GM12878 (cell line): Measurements from ENCODE around the gene G2E3. TPM values are rescaled to one million over a fixed set of nuclear protein-coding genes. Genes with fewer than 3 reads are reported as not detected.

Experiments used
- ATAC-seq: fragments of 200-7000 bp; cut with Tn5 transposase; 3 replicates; pipeline ENCODE4 v1.9.1; 2020; ENCODE audit warnings: mild to moderate bottlenecking, moderate library complexity
- BruUV-seq: library from RNA; stranded (reverse); fragments of 400-500 nt; replicated peaks from 2 replicates; lab custom pipeline; 2021; lab: Mats Ljungman, UMichigan
- CTCF ChIA-PET: fragments of 300-600 bp; sonication (Branson Sonifier 250); formaldehyde crosslinking; extraction: SDS; loops from one replicate; lab custom pipeline; 2021; ENCODE audit warnings: inconsistent platforms; lab: Yijun Ruan, JAX
- POLR2A ChIA-PET: fragments of 350-600 bp; formaldehyde crosslinking; extraction: SDS; loops from one replicate; lab custom pipeline; 2021; ENCODE audit warnings: inconsistent platforms; lab: Charles Lee
- RAD21 ChIA-PET: fragments of 300-600 bp; sonication (Branson Sonifier 250); formaldehyde crosslinking; loops from one replicate; lab custom pipeline; 2023; ENCODE audit warnings: antibody characterized with exemption; ENCODE audit not compliant: unreplicated experiment; lab: Charles Lee
- SMC1A ChIA-PET: fragments of 300-600 bp; sonication (Branson Sonifier 250); formaldehyde crosslinking; loops from one replicate; lab custom pipeline; 2023; ENCODE audit not compliant: unreplicated experiment, uncharacterized antibody; lab: Charles Lee
- DNase-seq: peaks from one replicate; pipeline ENCODE4 v3.0.0-alpha.2; 2011; ENCODE audit warnings: low read depth, low spot score
- FAIRE-seq: peaks from 3 replicates; lab custom pipeline; 2011; peaks lifted over from hg19 to GRCh38; lab: Jason Lieb, UNC
- H2AFZ ChIP-seq: 2 replicates; pipeline ENCODE4 v1.6.0; 2011; ENCODE audit warnings: low read depth, low read length, control low read depth; ENCODE audit not compliant: control insufficient read depth
- H3K27ac ChIP-seq: 2 replicates; pipeline ENCODE4 v1.5.1; 2011; ENCODE audit warnings: control low read depth; ENCODE audit not compliant: control insufficient read depth, insufficient read depth
- H3K27me3 ChIP-seq, 2 experiments: replicated peaks in 1 of 2; 2 replicates each; pipeline versions ENCODE4 v1.6.0 to v1.6.1; 2011; ENCODE audit warnings: low read length in 1 of 2; ENCODE audit not compliant: control insufficient read depth in 2 of 2, insufficient read depth in 2 of 2
- H3K36me3 ChIP-seq, 2 experiments: 2 replicates each; pipeline ENCODE4 v1.5.1; 2011; ENCODE audit warnings: low read length in 1 of 2; ENCODE audit not compliant: control insufficient read depth in 2 of 2, insufficient read depth in 2 of 2
- H3K4me1 ChIP-seq: 2 replicates; pipeline ENCODE4 v1.6.1; 2011; ENCODE audit warnings: mild to moderate bottlenecking, low read length, moderate library complexity, mixed read lengths; ENCODE audit not compliant: control insufficient read depth, insufficient read depth
- H3K4me2 ChIP-seq: 2 replicates; pipeline ENCODE4 v1.6.0; 2011; ENCODE audit warnings: control low read depth; ENCODE audit not compliant: control insufficient read depth, insufficient read depth
- H3K4me3 ChIP-seq: fragments of 200-600 bp; sonication (generic); 2 replicates; pipeline ENCODE4 v1.5.1; 2016
- H3K79me2 ChIP-seq: 2 replicates; pipeline ENCODE4 v1.6.0; 2011; ENCODE audit warnings: low read length; ENCODE audit not compliant: control insufficient read depth, insufficient read depth
- H3K9ac ChIP-seq: 2 replicates; pipeline ENCODE4 v1.8.0; 2011; ENCODE audit warnings: low read length, control low read depth, mixed read lengths; ENCODE audit not compliant: control insufficient read depth, insufficient read depth
- H3K9me3 ChIP-seq: replicated peaks from 3 replicates; pipeline ENCODE4 v1.5.1; 2011; ENCODE audit warnings: mild to moderate bottlenecking, low read length; ENCODE audit not compliant: control insufficient read depth, insufficient read depth
- H4K20me1 ChIP-seq: 2 replicates; pipeline ENCODE4 v1.6.0; 2011; ENCODE audit not compliant: control insufficient read depth, insufficient read depth
- ASH2L ChIP-seq: fragments of 300-600, 200-600 bp; sonication (generic); IDR thresholded peaks from 2 replicates; pipeline ENCODE4 v1.6.1; 2017; ENCODE audit warnings: low read depth, mild to moderate bottlenecking, borderline replicate concordance
- BMI1 ChIP-seq: fragments of 450-650 bp; IDR thresholded peaks from 2 replicates; pipeline ENCODE4 v1.6.1; 2016; ENCODE audit warnings: mild to moderate bottlenecking, moderate library complexity, borderline replicate concordance
- FOS ChIP-seq: IDR thresholded peaks from 3 replicates; pipeline ENCODE4 v1.6.1; 2011; ENCODE audit warnings: borderline replicate concordance; ENCODE audit not compliant: insufficient read length; ENCODE audit errors: extremely low read depth
- HDGF ChIP-seq: fragments of 450-650 bp; IDR thresholded peaks from 2 replicates; pipeline ENCODE4 v1.6.1; 2016; ENCODE audit warnings: antibody characterized with exemption
- KDM1A ChIP-seq: fragments of 200-600 bp; sonication (generic); IDR thresholded peaks from 2 replicates; pipeline ENCODE4 v1.6.1; 2016; ENCODE audit warnings: borderline replicate concordance
- NFXL1 ChIP-seq: fragments of 450-650 bp; IDR thresholded peaks from 2 replicates; pipeline ENCODE4 v1.6.1; 2017; ENCODE audit warnings: antibody characterized with exemption, mild to moderate bottlenecking, borderline replicate concordance
- SMAD5 ChIP-seq: IDR thresholded peaks from 2 replicates; pipeline ENCODE4 v1.6.1; 2016; ENCODE audit warnings: antibody characterized with exemption, low read depth
- SUPT20H ChIP-seq: IDR thresholded peaks from 2 replicates; pipeline ENCODE4 v1.6.1; 2011; ENCODE audit warnings: low read depth, mild to moderate bottlenecking, low read length, moderate library complexity, borderline replicate concordance; ENCODE audit not compliant: control insufficient read depth
- WGBS: methylation state at CpG from one replicate; pipeline ENCODE4 v1.1.6; 2016; ENCODE audit warnings: low lambda C conversion rate; ENCODE audit not compliant: insufficient replicate concordance, insufficient coverage; ENCODE audit errors: missing lambda C conversion rate; 5-methylcytosine and 5-hydroxymethylcytosine counted together
- in situ Hi-C: fragments of 300-500 bp; cut with MboI; formaldehyde crosslinking; loops from 9 replicates; pipeline ENCODE4 v1.14.3; 2018; ENCODE audit warnings: mixed read lengths
- intact Hi-C: fragments of 100-400 bp; cut with micrococcal nuclease; formaldehyde crosslinking; loops from one replicate; pipeline ENCODE4 v1.14.2; 2022; ENCODE audit not compliant: unreplicated experiment
- polyA plus RNA-seq, 11 experiments: library from polyadenylated mRNA; depleted of rRNA in 4 of 11; unstranded in 6 of 11; stranded (reverse) in 5 of 11; fragments of >200 nt; fragmentation: Nextera tagmentation in 4 of 11; fragmentation: Illumina TruSeq in 1 of 11; extraction: Ambion mirVana in 4 of 11; extraction: Trizol in 1 of 11; gene quantifications; 1 replicate in 1 of 11; 2 replicates in 10 of 11; pipeline versions ENCODE4 v1.2.1 to v1.2.3, GENCODE V29; 2011 to 2016; ENCODE audit warnings: inconsistent platforms in 2 of 11, missing spikeins in 2 of 11, low read depth in 1 of 11
- total RNA-seq, 4 experiments: library from RNA; depleted of rRNA in 3 of 4; stranded (reverse); fragments of >200 nt in 3 of 4; fragmentation: Illumina TruSeq in 1 of 4; extraction: Trizol in 1 of 4; gene quantifications; 2 replicates each; pipeline versions ENCODE4 v1.2.1 to v1.2.3, GENCODE V29; 2013 to 2021
- TF ChIP-seq, protein P1 (sequence below): fragments of 450-650 bp; IDR thresholded peaks from 2 replicates; pipeline ENCODE4 v1.6.1; 2018; ENCODE audit warnings: mild to moderate bottlenecking, low read depth, moderate library complexity; ENCODE audit not compliant: partially characterized antibody

G2E3 gene
- total and polyA plus RNA-seq, 10 of the 15 experiments (the other 5 are each of a cell fraction or from before 2014, with no cell fraction given): 10.0 to 38.0 (median 21.1) TPM

DNA sequence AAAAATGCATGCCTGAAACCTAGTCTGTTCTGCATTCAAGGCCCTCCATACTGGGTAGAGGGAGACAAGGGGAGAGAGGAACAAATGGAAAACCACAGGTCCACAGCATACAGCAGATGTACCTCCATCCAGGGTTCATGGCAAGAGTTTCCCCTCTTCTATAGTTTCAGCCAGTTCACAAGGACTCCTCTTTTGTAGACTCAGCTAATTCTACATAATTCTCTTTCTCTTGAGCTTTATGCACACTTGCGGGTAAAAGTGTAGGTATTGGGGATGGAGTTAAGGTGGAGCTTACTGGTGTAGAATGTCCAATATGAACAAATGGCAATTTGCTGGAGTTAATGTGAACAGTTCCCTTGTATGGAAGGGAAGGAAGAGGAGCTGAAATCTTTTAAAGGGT lies 23.4 kb downstream of the G2E3 start:
- H3K4me1 ChIP-seq: no peaks in the 10 kb centered on the region
- H2AFZ ChIP-seq: no peak overlapping the region
- H4K20me1 ChIP-seq: no peaks in the 10 kb centered on the region
- in situ Hi-C loops (no loop called here), intact Hi-C loops (no loop called here)
- H3K79me2 ChIP-seq: peaks cover 49% of the 10 kb centered on the region
- ChIA-PET RAD21 (no interaction called here), CTCF (interaction anchor here (1.0 to 1.7 kb wide), 2 partner anchors 17 to 29 kb away, joined by 4 to 7 read pairs; no protein-coding TSS in a partner anchor), POLR2A (no interaction called here), SMC1A (interaction anchor here (0.9 kb wide), 1 partner anchor 10 kb away, joined by 3 read pairs; no protein-coding TSS in a partner anchor)
- peaks cover 16% of the 10 kb centered on the region; the same call in 2 of the 3 replicates for H3K9me3 ChIP-seq
- H3K27ac ChIP-seq: no peak overlapping the region
- FAIRE-seq (no peak), ATAC-seq (no peak), DNase-seq (no peak)
- no peak overlapping the region for H3K4me2 ChIP-seq
- TSS peak; percentile 4 for BruUV-seq
- H3K9ac ChIP-seq: no peak overlapping the region
- TF ChIP-seq SUPT20H (no peak), HDGF (no peak), SMAD5 (no peak), NFXL1 (no peak), FOS (no peak), KDM1A (no peak), BMI1 (no peak), ASH2L (no peak)
- TF ChIP-seq, protein P1, sequence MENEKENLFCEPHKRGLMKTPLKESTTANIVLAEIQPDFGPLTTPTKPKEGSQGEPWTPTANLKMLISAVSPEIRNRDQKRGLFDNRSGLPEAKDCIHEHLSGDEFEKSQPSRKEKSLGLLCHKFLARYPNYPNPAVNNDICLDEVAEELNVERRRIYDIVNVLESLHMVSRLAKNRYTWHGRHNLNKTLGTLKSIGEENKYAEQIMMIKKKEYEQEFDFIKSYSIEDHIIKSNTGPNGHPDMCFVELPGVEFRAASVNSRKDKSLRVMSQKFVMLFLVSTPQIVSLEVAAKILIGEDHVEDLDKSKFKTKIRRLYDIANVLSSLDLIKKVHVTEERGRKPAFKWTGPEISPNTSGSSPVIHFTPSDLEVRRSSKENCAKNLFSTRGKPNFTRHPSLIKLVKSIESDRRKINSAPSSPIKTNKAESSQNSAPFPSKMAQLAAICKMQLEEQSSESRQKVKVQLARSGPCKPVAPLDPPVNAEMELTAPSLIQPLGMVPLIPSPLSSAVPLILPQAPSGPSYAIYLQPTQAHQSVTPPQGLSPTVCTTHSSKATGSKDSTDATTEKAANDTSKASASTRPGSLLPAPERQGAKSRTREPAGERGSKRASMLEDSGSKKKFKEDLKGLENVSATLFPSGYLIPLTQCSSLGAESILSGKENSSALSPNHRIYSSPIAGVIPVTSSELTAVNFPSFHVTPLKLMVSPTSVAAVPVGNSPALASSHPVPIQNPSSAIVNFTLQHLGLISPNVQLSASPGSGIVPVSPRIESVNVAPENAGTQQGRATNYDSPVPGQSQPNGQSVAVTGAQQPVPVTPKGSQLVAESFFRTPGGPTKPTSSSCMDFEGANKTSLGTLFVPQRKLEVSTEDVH: no peak
- H3K27me3 ChIP-seq: no peaks in the 10 kb centered on the region
- 100% methylated on average over 1 of the region's 1 CpG for WGBS
- peaks cover 3 to 5% of the 10 kb centered on the region in 2 experiments; a peak in 3 of 4 replicates for H3K36me3 ChIP-seq
- no peak overlapping the region for H3K4me3 ChIP-seq
